IMR-90 (cell line): ENCODE results near the gene AKAP6. TPM values are rescaled to one million over a fixed set of nuclear protein-coding genes. Genes with fewer than 3 reads are reported as not detected.

Experiments used
- ATAC-seq: fragments of 200-7000 bp; cut with Tn5 transposase; 2 replicates; pipeline ENCODE4 v1.9.1; 2020; ENCODE audit warnings: low read depth, mild to moderate bottlenecking, moderate library complexity
- BruUV-seq: library from RNA; stranded (reverse); fragments of 400-500 nt; replicated peaks from 2 replicates; lab custom pipeline; 2021; lab: Mats Ljungman, UMichigan
- CTCF ChIA-PET: fragments of 300-600 bp; formaldehyde crosslinking; extraction: SDS; loops from one replicate; lab custom pipeline; 2021; ENCODE audit warnings: antibody characterized with exemption; lab: Yijun Ruan, JAX
- POLR2A ChIA-PET: fragments of 300-600 bp; sonication (Branson Sonifier 250); formaldehyde crosslinking; loops from one replicate; lab custom pipeline; 2022; ENCODE audit warnings: antibody characterized with exemption; ENCODE audit not compliant: unreplicated experiment; lab: Charles Lee
- DNase-seq: peaks from one replicate; pipeline ENCODE4 v3.0.0; 2013
- H2AFZ ChIP-seq: replicated peaks from 2 replicates; pipeline ENCODE3; 2013; ENCODE audit warnings: low read length, mild to moderate bottlenecking; ENCODE audit not compliant: poor library complexity
- H2AK5ac ChIP-seq: 2 replicates; pipeline ENCODE4 v1.6.1; 2013; ENCODE audit warnings: low read depth, low read length, inconsistent platforms
- H2AK9ac ChIP-seq: replicated peaks from 2 replicates; pipeline ENCODE3; 2013; ENCODE audit warnings: mild to moderate bottlenecking, low read depth, low read length, moderate library complexity; ENCODE audit not compliant: poor library complexity
- H2BK120ac ChIP-seq: 2 replicates; pipeline ENCODE4 v1.6.1; 2013; ENCODE audit warnings: low read depth, low read length, inconsistent platforms
- H2BK15ac ChIP-seq: 3 replicates; pipeline ENCODE4 v1.6.1; 2013; ENCODE audit warnings: low read depth, low read length, inconsistent platforms
- H2BK20ac ChIP-seq: 2 replicates; pipeline ENCODE4 v1.6.1; 2013; ENCODE audit warnings: low read depth, mild to moderate bottlenecking, inconsistent platforms, low read length, moderate library complexity
- H2BK5ac ChIP-seq: 2 replicates; pipeline ENCODE4 v1.6.1; 2013; ENCODE audit warnings: mild to moderate bottlenecking, low read depth, low read length, inconsistent platforms; ENCODE audit not compliant: poor library complexity, severe bottlenecking
- H3K14ac ChIP-seq: replicated peaks from 2 replicates; pipeline ENCODE4 v1.6.1; 2013; ENCODE audit warnings: low read depth, low read length, inconsistent platforms
- H3K18ac ChIP-seq: 2 replicates; pipeline ENCODE4 v1.6.1; 2013; ENCODE audit warnings: low read depth, low read length, control low read depth
- H3K23ac ChIP-seq: 2 replicates; pipeline ENCODE4 v1.6.1; 2013; ENCODE audit warnings: low read depth, low read length, inconsistent platforms
- H3K27ac ChIP-seq: 2 replicates; pipeline ENCODE4 v1.5.1; 2013; ENCODE audit warnings: mild to moderate bottlenecking, control low read depth, low read length; ENCODE audit not compliant: insufficient read depth
- H3K27me3 ChIP-seq: 2 replicates; pipeline ENCODE4 v1.6.1; 2013; ENCODE audit warnings: low read length; ENCODE audit not compliant: control insufficient read depth, insufficient read depth
- H3K36me3 ChIP-seq: 2 replicates; pipeline ENCODE4 v1.6.1; 2013; ENCODE audit warnings: low read length, mixed read lengths; ENCODE audit not compliant: control insufficient read depth, insufficient read depth
- H3K4ac ChIP-seq: 2 replicates; pipeline ENCODE4 v1.6.1; 2013; ENCODE audit warnings: low read depth, low read length, inconsistent platforms
- H3K4me1 ChIP-seq: 2 replicates; pipeline ENCODE4 v1.6.1; 2013; ENCODE audit warnings: low read length, mixed read lengths; ENCODE audit not compliant: control insufficient read depth, insufficient read depth
- H3K4me2 ChIP-seq: 2 replicates; pipeline ENCODE4 v1.6.1; 2013; ENCODE audit warnings: low read depth, mild to moderate bottlenecking, control low read depth, low read length, moderate library complexity
- H3K4me3 ChIP-seq: 2 replicates; pipeline ENCODE4 v1.5.1; 2013; ENCODE audit warnings: low read depth, mild to moderate bottlenecking, control low read depth, low read length, moderate library complexity; ENCODE audit not compliant: insufficient read depth
- H3K56ac ChIP-seq: 2 replicates; pipeline ENCODE4 v1.6.1; 2013; ENCODE audit warnings: low read length, inconsistent platforms; ENCODE audit not compliant: insufficient read depth; ENCODE audit errors: extremely low read depth
- H3K79me1 ChIP-seq, 2 experiments: 2 replicates each; pipeline ENCODE4 v1.6.1; 2013; ENCODE audit warnings: low read length in 2 of 2, inconsistent platforms in 1 of 2, low read depth in 1 of 2
- H3K9ac ChIP-seq: 2 replicates; pipeline ENCODE4 v1.6.1; 2013; ENCODE audit warnings: low read depth, low read length, control low read depth
- H3K9me1 ChIP-seq: 2 replicates; pipeline ENCODE4 v1.6.1; 2013; ENCODE audit warnings: low read length, inconsistent platforms; ENCODE audit not compliant: insufficient read depth
- H3K9me3 ChIP-seq: 2 replicates; pipeline ENCODE4 v1.6.1; 2013; ENCODE audit warnings: low read length; ENCODE audit not compliant: control insufficient read depth, insufficient read depth
- H4K20me1 ChIP-seq: 2 replicates; pipeline ENCODE4 v1.6.1; 2013; ENCODE audit warnings: low read length, inconsistent platforms; ENCODE audit not compliant: insufficient read depth
- H4K5ac ChIP-seq: 2 replicates; pipeline ENCODE4 v1.6.1; 2013; ENCODE audit warnings: mild to moderate bottlenecking, low read depth, low read length, control low read depth
- H4K8ac ChIP-seq, 2 experiments: 2 replicates each; pipeline ENCODE4 v1.6.1; 2013; ENCODE audit warnings: low read depth in 2 of 2, low read length in 2 of 2, control low read depth in 1 of 2, inconsistent platforms in 1 of 2
- H4K91ac ChIP-seq: 2 replicates; pipeline ENCODE4 v1.6.1; 2013; ENCODE audit warnings: low read depth, low read length, inconsistent platforms; ENCODE audit not compliant: insufficient read depth
- BHLHE40 ChIP-seq: fragments of 150-350 bp; IDR thresholded peaks from 2 replicates; pipeline ENCODE4 v1.6.1; 2016; ENCODE audit warnings: mild to moderate bottlenecking, low read depth, low read length
- CEBPB ChIP-seq: IDR thresholded peaks from 2 replicates; pipeline ENCODE4 v1.6.1; 2012; ENCODE audit warnings: low read depth, low read length, improper control_type of control experiment
- CHD1 ChIP-seq: IDR thresholded peaks from 2 replicates; pipeline ENCODE4 v1.6.1; 2012; ENCODE audit warnings: low read depth, low read length, improper control_type of control experiment
- CTCF ChIP-seq: conservative IDR thresholded peaks from 2 replicates; pipeline ENCODE4 v1.5.1; 2012; ENCODE audit warnings: mild to moderate bottlenecking, low read depth, low read length, improper control_type of control experiment
- FOS ChIP-seq: fragments of 150-350 bp; IDR thresholded peaks from 2 replicates; pipeline ENCODE4 v1.6.1; 2016; ENCODE audit warnings: low read depth, low read length
- MXI1 ChIP-seq: IDR thresholded peaks from 2 replicates; pipeline ENCODE4 v1.6.1; 2012; ENCODE audit warnings: low read depth, mild to moderate bottlenecking, low read length, moderate library complexity, borderline replicate concordance
- NFE2L2 ChIP-seq: fragments of 150-350 bp; IDR thresholded peaks from 2 replicates; pipeline ENCODE4 v1.6.1; 2016; ENCODE audit warnings: low read depth, mild to moderate bottlenecking, low read length
- POLR2A ChIP-seq: IDR thresholded peaks from 2 replicates; pipeline ENCODE4 v1.6.1; 2012; ENCODE audit warnings: mild to moderate bottlenecking, low read depth, low read length
- RFX5 ChIP-seq: IDR thresholded peaks from 2 replicates; pipeline ENCODE4 v1.8.0; 2012; ENCODE audit warnings: low read depth, mild to moderate bottlenecking, low read length, moderate library complexity
- dilution Hi-C: fragments of 300-500 bp; cut with HindIII; formaldehyde crosslinking; loops from one replicate; pipeline ENCODE4 v1.14.3; 2018; ENCODE audit warnings: low sequenced_read_pairs; ENCODE audit not compliant: unreplicated experiment
- in situ Hi-C: fragments of 300-500 bp; cut with MboI; formaldehyde crosslinking; loops from 3 replicates; pipeline ENCODE4 v1.14.3; 2019; ENCODE audit warnings: low sequenced_read_pairs, inconsistent platforms, mixed read lengths
- intact Hi-C: fragments of 100-400 bp; cut with micrococcal nuclease; formaldehyde crosslinking; loops from 2 replicates; pipeline ENCODE4 v1.10.0; 2022
- polyA plus RNA-seq, 3 experiments: library from polyadenylated mRNA; depleted of rRNA; stranded (reverse); fragments of >200 nt; gene quantifications; 2 replicates each; pipeline ENCODE4 v1.2.3, GENCODE V29; 2012; ENCODE audit warnings: low replicate concordance in 1 of 3
- total RNA-seq: library from RNA; depleted of rRNA; stranded (reverse); fragments of >200 nt; gene quantifications from 2 replicates; pipeline ENCODE4 v1.2.3, GENCODE V29; 2012
- TF ChIP-seq, protein P1 (sequence below): fragments of 150-350 bp; IDR thresholded peaks from 2 replicates; pipeline ENCODE4 v1.6.1; 2017; ENCODE audit warnings: mild to moderate bottlenecking, antibody characterized with exemption, low read length, low read depth
- TF ChIP-seq, protein P2 (sequence below): fragments of 150-350 bp; IDR thresholded peaks from 2 replicates; pipeline ENCODE4 v1.6.1; 2016; ENCODE audit warnings: low read depth, mild to moderate bottlenecking, low read length, moderate library complexity, borderline replicate concordance

AKAP6 gene
- total and polyA plus RNA-seq, 2 of the 4 experiments (the other 2 are of a cell fraction): 0.22 to 1.6 TPM

- no peak for TF ChIP-seq CHD1
- TF ChIP-seq, protein P1, sequence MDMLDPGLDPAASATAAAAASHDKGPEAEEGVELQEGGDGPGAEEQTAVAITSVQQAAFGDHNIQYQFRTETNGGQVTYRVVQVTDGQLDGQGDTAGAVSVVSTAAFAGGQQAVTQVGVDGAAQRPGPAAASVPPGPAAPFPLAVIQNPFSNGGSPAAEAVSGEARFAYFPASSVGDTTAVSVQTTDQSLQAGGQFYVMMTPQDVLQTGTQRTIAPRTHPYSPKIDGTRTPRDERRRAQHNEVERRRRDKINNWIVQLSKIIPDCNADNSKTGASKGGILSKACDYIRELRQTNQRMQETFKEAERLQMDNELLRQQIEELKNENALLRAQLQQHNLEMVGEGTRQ: no peak
Observed at GRCh38 chr14:32571995-32572866, 243.1 kb downstream of the AKAP6 start (continued).

DNA sequence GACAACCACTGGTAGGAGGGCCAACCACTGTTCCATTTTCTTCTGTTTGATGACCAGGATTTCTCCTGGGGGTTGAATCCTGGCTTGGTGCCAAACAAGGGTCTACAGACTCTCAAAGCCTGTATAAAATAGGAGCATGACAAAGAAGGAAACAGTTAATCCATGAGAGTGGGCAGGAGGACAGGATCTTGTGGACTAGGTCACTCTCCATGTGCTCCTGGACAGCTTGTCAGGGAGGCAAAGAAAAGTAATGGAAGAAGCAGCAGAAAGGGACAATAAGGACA lies 243.7 kb downstream of the AKAP6 start:
- intact Hi-C loops (no loop called here), in situ Hi-C loops (loop anchor here (10.0 kb wide), 1 partner anchor 432 kb away; no protein-coding TSS in a partner anchor), dilution Hi-C loops (no loop called here)
- Histone ChIP-seq H2BK15ac (no peak overlapping the region), H3K27me3 (peaks cover 15% of the 10 kb centered on the region), H2BK120ac (no peak overlapping the region), H4K8ac (no peak overlapping the region), H3K4ac (no peak overlapping the region), H3K4me3 (no peak overlapping the region), H3K36me3 (no peaks in the 10 kb centered on the region), H2BK5ac (no peak overlapping the region), H2AFZ (no peak overlapping the region), H3K4me1 (peaks cover 2% of the 10 kb centered on the region; the same call in 1 of the 2 replicates), H3K18ac (no peak overlapping the region), H3K9me3 (no peaks in the 10 kb centered on the region), H2AK5ac (no peak overlapping the region), H3K14ac (no peak overlapping the region), H2BK20ac (no peak overlapping the region), H4K91ac (no peak overlapping the region), H4K5ac (no peak overlapping the region), H4K20me1 (no peaks in the 10 kb centered on the region), H3K27ac (no peak overlapping the region), H2AK9ac (no peak overlapping the region), H3K79me1 (no peaks in the 10 kb centered on the region), H3K4me2 (no peak overlapping the region), H3K56ac (no peak overlapping the region), H3K9ac (no peak overlapping the region), H3K23ac (no peak overlapping the region), H3K9me1 (no peaks in the 10 kb centered on the region)
- DNase-seq: no peak
- no peak for ATAC-seq
- BruUV-seq: no TSS peak
- POLR2A ChIA-PET: no interaction called here
- CTCF ChIA-PET: no interaction called here
- TF ChIP-seq BHLHE40 (no peak), MXI1 (no peak), CHD1 (no peak), POLR2A (no peak), CTCF (no peak), CEBPB (no peak), NFE2L2 (no peak), FOS (no peak), RFX5 (no peak)
- TF ChIP-seq, protein P2, sequence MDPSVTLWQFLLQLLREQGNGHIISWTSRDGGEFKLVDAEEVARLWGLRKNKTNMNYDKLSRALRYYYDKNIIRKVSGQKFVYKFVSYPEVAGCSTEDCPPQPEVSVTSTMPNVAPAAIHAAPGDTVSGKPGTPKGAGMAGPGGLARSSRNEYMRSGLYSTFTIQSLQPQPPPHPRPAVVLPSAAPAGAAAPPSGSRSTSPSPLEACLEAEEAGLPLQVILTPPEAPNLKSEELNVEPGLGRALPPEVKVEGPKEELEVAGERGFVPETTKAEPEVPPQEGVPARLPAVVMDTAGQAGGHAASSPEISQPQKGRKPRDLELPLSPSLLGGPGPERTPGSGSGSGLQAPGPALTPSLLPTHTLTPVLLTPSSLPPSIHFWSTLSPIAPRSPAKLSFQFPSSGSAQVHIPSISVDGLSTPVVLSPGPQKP: no peak
- TF ChIP-seq, protein P1: no peak
